Subcutaneous adipose tissue (tissue), 4 donors: ENCODE measurements around the gene ABHD13. TPM values are rescaled to one million over a fixed set of nuclear protein-coding genes. Genes with fewer than 3 reads are reported as not detected.

Experiments
- total RNA-seq, 4 donors: library from RNA; depleted of rRNA; stranded (reverse); fragments of >200 nt; gene quantifications; one replicate each; pipeline ENCODE4 v1.1.0, GENCODE V29; 2016
- TF ChIP-seq, protein P1 (sequence below): fragments of 450-650 bp; IDR thresholded peaks from one replicate; pipeline ENCODE4 v1.5.1; 2016; ENCODE audit warnings: low read depth, mild to moderate bottlenecking, control low read depth, antibody characterized with exemption, moderate library complexity

ABHD13 gene
- total RNA-seq, 4 donors from 2014 or later, result 9.6 to 17.1 (median 12.4) TPM

DNA sequence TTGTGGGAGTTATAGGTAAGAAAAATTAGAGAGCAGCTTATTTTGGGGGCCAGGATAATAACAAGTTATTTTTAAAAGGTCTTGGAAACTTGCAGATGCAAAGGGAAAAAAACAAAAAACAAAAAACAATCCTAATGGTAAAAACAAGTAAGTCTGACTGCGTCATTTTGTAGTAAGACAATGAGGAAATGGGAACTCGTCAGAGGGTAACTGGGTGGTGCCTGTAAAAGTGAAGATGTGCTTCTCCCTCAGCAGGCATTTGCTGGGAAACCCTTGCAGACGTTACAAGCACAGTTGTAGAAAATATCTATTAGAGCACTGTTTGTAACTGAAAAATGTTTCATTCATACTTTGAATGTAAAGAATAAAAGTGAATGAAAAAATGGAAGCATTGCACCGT is 49.2 kb downstream of the ABHD13 start:
- TF ChIP-seq, protein P1, sequence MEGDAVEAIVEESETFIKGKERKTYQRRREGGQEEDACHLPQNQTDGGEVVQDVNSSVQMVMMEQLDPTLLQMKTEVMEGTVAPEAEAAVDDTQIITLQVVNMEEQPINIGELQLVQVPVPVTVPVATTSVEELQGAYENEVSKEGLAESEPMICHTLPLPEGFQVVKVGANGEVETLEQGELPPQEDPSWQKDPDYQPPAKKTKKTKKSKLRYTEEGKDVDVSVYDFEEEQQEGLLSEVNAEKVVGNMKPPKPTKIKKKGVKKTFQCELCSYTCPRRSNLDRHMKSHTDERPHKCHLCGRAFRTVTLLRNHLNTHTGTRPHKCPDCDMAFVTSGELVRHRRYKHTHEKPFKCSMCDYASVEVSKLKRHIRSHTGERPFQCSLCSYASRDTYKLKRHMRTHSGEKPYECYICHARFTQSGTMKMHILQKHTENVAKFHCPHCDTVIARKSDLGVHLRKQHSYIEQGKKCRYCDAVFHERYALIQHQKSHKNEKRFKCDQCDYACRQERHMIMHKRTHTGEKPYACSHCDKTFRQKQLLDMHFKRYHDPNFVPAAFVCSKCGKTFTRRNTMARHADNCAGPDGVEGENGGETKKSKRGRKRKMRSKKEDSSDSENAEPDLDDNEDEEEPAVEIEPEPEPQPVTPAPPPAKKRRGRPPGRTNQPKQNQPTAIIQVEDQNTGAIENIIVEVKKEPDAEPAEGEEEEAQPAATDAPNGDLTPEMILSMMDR, result no peak

DNA sequence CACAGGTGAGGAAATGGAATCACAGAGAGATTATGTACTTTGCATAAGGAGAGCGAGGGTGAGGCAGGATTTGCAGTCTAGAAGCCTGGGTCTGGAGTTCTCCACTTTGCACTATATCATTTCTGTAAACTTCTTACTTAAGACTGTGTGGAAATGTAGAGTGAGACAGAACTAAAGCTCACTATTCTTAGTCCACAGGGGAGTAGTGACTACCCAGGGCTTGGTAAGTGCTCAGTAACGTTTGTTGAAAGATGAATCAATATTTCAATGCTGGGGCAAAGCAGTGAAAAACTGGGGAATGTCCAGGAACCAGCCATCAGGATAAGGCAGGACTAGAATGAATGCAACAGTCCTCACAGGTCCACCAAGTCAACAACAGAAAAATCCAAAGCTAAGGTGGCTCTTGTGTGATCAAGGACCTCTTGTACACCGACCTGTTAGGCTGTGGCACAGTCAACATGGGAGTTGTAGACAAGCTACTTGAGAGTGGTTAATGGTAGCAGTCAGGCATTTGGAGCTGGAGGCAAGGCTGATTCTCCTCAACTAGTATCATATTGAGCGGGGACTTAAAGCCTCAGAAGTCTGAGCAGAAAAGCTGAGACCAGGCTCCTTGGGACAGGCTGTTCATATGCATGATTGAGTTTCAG is 50.4 kb downstream of the ABHD13 start:
- TF ChIP-seq, protein P1, result no peak

DNA sequence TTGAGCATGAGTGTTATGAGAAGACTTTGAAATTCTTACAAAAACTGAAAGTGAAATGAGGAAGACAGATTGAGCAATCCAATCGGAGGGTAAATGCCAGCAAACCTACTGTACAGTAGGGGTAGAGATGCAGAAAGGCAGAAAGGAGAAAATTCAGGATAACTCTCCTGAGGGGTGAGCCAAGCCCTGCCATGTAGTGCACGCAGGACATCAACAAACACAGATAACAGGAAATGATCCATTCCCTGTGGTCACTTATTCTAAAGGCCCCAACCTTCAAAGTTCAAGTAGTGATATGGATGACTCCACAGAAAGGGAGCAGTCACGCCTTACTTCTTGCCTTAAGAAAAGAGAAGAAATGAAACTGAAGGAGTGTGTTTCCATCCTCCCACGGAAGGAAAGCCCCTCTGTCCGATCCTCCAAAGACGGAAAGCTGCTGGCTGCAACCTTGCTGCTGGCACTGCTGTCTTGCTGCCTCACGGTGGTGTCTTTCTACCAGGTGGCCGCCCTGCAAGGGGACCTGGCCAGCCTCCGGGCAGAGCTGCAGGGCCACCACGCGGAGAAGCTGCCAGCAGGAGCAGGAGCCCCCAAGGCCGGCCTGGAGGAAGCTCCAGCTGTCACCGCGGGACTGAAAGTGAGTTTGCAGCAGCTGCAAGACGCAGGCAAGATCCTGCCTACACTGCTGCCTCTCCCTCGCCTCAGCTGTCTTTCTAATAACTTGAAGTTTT is 51.6 kb downstream of the ABHD13 start, which contains the start of gene TNFSF13B:
TSS of gene TNFSF13B (plus strand) at position 118 of the 728 bp plus-strand sequence. CDS start at position 296, 178 bp downstream.
- TF ChIP-seq, protein P1, result no peak

- TF ChIP-seq, protein P1, result no peak
These were observed 52.2 kb downstream of the ABHD13 start for GRCh38 chr13:108270442-108270841.

- TF ChIP-seq, protein P1, result no peak
These were observed 54.1 kb downstream of the ABHD13 start for GRCh38 chr13:108272333-108272732.

GRCh38 chr13:108273429-108274118 is 55.4 kb downstream of the ABHD13 start:
- TF ChIP-seq, protein P1, result no peak

DNA sequence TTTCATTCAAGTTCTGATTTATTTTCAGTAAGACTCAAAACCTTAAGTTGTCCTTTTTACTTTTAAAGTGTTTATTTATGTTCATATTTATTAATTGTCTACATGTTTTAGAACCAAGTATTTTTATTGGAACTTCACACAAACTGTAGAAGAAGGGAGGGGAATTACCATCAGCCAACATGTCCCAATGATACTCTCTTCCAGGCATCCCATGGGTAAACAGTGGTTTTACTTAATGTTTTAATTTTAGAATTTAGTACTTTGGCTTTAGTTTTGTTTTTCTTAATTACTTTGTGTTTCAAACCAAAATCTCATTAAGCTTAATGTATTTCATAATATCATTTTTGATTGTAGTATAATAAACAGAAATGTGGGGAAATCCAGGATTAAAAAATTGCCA is 56.5 kb downstream of the ABHD13 start:
- TF ChIP-seq, protein P1, result no peak
